Spleen (tissue), 7 donors: ENCODE measurements around the gene TOR4A.

Experiments used
- POLR2A ChIP-seq, 3 donors: fragments of 450-650 bp; IDR thresholded peaks; one replicate each; pipeline ENCODE4 v1.5.1; 2017; ENCODE audit warnings: antibody characterized with exemption in 3 of 3, mild to moderate bottlenecking in 1 of 3
- TF ChIP-seq, protein P1 (sequence below), 11 experiments: fragments of 200-600 bp in 7 of 11; fragments of 450-650 bp in 4 of 11; sonication (generic) in 4 of 11; IDR thresholded peaks in 8 of 11; conservative IDR thresholded peaks in 3 of 11; 1 replicate in 7 of 11; 2 replicates in 4 of 11; pipeline versions ENCODE4 v1.4.0 to v1.8.0; 2016 to 2021; ENCODE audit warnings: antibody characterized with exemption in 11 of 11, inconsistent platforms in 4 of 11, mild to moderate bottlenecking in 1 of 11
- donor health status: DM: no; HTN: no; CAD: no; lungs with moderate emphysema.
- donor health status: DM: no; HTN: no; CAD: no.
- donor health status: DM: no; HTN: no; CAD: no.

DNA sequence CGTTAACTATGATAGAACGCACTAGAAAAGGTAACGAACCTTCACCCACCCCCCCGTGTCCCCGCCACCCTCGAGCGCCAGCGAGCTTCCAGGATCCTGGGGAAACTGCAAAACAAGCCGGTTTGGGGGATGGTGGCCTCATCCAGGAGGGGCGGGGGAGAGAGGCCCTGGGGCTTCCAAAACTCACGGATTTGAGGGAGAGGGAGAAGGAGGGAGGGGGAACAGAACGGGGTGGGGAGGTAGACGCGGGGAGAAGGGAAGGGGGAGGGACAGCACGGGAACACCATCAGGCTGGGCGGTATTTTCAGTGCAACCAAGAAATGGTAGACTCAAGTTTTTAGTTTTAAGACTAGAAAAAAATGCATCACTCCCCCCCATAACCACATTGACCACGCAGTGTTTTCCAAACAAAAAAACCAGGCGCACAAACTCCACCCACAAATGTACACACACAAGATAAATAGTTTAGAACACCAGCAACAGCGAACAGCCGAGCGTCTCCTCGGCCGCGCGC is 23.1 kb downstream of the TOR4A start:
- TF ChIP-seq, protein P1, sequence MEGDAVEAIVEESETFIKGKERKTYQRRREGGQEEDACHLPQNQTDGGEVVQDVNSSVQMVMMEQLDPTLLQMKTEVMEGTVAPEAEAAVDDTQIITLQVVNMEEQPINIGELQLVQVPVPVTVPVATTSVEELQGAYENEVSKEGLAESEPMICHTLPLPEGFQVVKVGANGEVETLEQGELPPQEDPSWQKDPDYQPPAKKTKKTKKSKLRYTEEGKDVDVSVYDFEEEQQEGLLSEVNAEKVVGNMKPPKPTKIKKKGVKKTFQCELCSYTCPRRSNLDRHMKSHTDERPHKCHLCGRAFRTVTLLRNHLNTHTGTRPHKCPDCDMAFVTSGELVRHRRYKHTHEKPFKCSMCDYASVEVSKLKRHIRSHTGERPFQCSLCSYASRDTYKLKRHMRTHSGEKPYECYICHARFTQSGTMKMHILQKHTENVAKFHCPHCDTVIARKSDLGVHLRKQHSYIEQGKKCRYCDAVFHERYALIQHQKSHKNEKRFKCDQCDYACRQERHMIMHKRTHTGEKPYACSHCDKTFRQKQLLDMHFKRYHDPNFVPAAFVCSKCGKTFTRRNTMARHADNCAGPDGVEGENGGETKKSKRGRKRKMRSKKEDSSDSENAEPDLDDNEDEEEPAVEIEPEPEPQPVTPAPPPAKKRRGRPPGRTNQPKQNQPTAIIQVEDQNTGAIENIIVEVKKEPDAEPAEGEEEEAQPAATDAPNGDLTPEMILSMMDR (IDR thresholded peaks at IDR 0.05 in 8 of 11, conservative IDR thresholded peaks at IDR 0.05 in 3 of 11): no peak
- TF ChIP-seq POLR2A (IDR thresholded peaks at IDR 0.05): no peak
